Endothelial cell (in vitro differentiated cells): ENCODE measurements around the gene PON3. TPM values are rescaled to one million over a fixed set of nuclear protein-coding genes. Genes with fewer than 3 reads are reported as not detected.

Experiments used
- DNase-seq: peaks from one replicate; pipeline ENCODE4 v3.0.0; 2021; ENCODE audit warnings: low spot score
- H3K27ac Mint-ChIP-seq: one replicate; pipeline ENCODE4 v1.8.0; 2021; ENCODE audit warnings: mixed read lengths, inconsistent platforms; ENCODE audit not compliant: unreplicated experiment
- H3K27me3 Mint-ChIP-seq: one replicate; pipeline ENCODE4 v1.8.0; 2021; ENCODE audit warnings: mild to moderate bottlenecking, moderate library complexity, mixed read lengths, inconsistent platforms; ENCODE audit not compliant: unreplicated experiment
- H3K36me3 Mint-ChIP-seq: one replicate; pipeline ENCODE4 v1.8.0; 2021; ENCODE audit warnings: mild to moderate bottlenecking, low read depth, mixed read lengths, inconsistent platforms; ENCODE audit not compliant: unreplicated experiment
- H3K4me1 Mint-ChIP-seq: one replicate; pipeline ENCODE4 v1.8.0; 2021; ENCODE audit warnings: mild to moderate bottlenecking, mixed read lengths, inconsistent platforms; ENCODE audit not compliant: unreplicated experiment
- H3K4me3 Mint-ChIP-seq: one replicate; pipeline ENCODE4 v1.8.0; 2021; ENCODE audit warnings: mild to moderate bottlenecking, mixed read lengths, inconsistent platforms; ENCODE audit not compliant: unreplicated experiment
- H3K9me3 Mint-ChIP-seq: one replicate; pipeline ENCODE4 v1.8.0; 2021; ENCODE audit warnings: mixed read lengths, inconsistent platforms; ENCODE audit not compliant: unreplicated experiment
- total RNA-seq: library from RNA; stranded (reverse); fragmentation: NEBNext Ultra II Directional; extraction: Animal tissue kit (Norgen Biotek cat#: 25700); gene quantifications from one replicate; pipeline ENCODE4 v1.2.1, GENCODE V29; 2021; ENCODE audit not compliant: unreplicated experiment
- TF ChIP-seq, protein P1 (sequence below): fragments of 200-600 bp; sonication (generic); IDR thresholded peaks from one replicate; pipeline ENCODE4 v1.5.0; 2021; ENCODE audit warnings: antibody characterized with exemption; ENCODE audit not compliant: unreplicated experiment

Gene PON3
- total RNA-seq, 1 donor from 2014 or later = 50.9 TPM

DNA sequence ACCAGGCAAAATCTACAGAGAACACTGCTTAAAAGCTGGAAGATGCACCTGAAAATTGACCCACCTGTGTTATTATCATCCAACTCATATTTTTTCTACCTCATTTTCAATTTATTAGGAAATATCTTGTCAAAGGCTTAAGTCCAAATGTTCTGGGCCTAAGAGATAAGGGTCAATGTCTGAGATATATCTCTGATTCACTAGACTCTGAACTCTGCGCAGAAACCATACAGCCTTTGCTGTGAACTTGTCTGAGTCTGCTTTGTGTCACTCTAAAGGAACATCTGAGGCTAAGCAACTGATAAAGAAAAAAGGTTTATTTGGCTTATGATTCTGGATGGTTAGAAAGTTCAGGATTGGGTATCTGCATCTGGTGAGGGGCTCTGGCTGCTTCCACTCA, 75.5 kb downstream of the PON3 start:
- TF ChIP-seq, protein P1, sequence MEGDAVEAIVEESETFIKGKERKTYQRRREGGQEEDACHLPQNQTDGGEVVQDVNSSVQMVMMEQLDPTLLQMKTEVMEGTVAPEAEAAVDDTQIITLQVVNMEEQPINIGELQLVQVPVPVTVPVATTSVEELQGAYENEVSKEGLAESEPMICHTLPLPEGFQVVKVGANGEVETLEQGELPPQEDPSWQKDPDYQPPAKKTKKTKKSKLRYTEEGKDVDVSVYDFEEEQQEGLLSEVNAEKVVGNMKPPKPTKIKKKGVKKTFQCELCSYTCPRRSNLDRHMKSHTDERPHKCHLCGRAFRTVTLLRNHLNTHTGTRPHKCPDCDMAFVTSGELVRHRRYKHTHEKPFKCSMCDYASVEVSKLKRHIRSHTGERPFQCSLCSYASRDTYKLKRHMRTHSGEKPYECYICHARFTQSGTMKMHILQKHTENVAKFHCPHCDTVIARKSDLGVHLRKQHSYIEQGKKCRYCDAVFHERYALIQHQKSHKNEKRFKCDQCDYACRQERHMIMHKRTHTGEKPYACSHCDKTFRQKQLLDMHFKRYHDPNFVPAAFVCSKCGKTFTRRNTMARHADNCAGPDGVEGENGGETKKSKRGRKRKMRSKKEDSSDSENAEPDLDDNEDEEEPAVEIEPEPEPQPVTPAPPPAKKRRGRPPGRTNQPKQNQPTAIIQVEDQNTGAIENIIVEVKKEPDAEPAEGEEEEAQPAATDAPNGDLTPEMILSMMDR = no peak
- no peak for DNase-seq
- no peak overlapping the region for H3K27ac Mint-ChIP-seq
- no peak overlapping the region for H3K4me3 Mint-ChIP-seq
- peaks cover 2% of the 10 kb centered on the region for H3K27me3 Mint-ChIP-seq
- no peaks in the 10 kb centered on the region for H3K4me1 Mint-ChIP-seq
- no peaks in the 10 kb centered on the region for H3K9me3 Mint-ChIP-seq
- no peaks in the 10 kb centered on the region for H3K36me3 Mint-ChIP-seq

DNA sequence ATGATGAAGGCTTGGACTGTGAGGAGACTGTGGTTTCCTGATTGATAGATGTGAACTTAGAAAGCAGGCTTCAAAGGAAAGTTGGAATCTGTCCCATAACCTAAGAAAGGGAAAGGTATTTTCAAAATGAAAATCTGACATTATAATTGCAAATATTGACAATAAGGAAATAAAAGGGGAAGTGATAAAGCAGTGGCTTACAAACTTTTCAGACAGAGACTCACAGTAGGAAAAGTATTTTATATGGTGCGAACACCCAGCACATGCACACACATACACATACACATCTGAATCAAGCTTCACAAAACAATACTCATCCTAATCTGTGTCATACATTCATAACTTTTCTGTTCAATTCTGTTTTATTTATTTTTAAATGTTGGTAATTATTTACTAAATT, 76.6 kb downstream of the PON3 start:
- TF ChIP-seq, protein P1 = no peak
- no peak for DNase-seq
- H3K27me3 Mint-ChIP-seq = no peaks in the 10 kb centered on the region
- peaks cover 2% of the 10 kb centered on the region for H3K36me3 Mint-ChIP-seq
- H3K27ac Mint-ChIP-seq = no peak overlapping the region
- no peak overlapping the region for H3K4me3 Mint-ChIP-seq
- peaks cover 1% of the 10 kb centered on the region for H3K4me1 Mint-ChIP-seq
- H3K9me3 Mint-ChIP-seq = no peaks in the 10 kb centered on the region

DNA sequence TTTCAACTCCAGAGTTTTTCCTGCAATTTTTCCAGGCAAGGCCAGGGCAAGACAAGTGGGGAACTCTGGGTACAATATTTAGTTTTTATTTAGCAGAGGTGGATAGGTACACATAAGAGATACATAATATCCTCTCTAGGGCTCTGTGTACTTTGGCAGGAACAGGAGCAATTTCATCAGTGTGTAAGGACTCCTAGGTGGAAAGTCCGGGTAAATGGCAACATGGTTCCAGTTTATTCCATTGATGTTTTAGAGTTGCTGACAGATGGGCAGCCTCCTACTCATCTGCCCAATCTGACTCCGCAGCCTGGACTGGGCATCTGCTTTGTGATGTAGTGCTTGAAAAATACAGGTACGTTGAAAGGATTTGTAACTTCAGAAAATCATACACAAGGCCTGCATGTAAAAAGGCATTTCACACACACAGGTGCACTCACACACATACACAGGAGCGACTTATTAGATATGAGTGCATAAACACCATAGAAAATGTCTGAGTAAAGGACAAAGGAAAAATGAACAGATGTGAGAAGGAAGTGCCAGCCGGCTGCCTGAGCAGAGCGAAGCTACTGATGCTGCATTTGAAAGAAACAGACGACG, 77.6 kb downstream of the PON3 start:
- Mint-ChIP-seq H3K36me3 (peaks cover 4% of the 10 kb centered on the region), H3K4me3 (no peak overlapping the region), H3K27ac (no peak overlapping the region), H3K9me3 (no peaks in the 10 kb centered on the region), H3K27me3 (no peaks in the 10 kb centered on the region), H3K4me1 (peaks cover 9% of the 10 kb centered on the region)
- no peak for DNase-seq
- TF ChIP-seq, protein P1 = no peak

DNA sequence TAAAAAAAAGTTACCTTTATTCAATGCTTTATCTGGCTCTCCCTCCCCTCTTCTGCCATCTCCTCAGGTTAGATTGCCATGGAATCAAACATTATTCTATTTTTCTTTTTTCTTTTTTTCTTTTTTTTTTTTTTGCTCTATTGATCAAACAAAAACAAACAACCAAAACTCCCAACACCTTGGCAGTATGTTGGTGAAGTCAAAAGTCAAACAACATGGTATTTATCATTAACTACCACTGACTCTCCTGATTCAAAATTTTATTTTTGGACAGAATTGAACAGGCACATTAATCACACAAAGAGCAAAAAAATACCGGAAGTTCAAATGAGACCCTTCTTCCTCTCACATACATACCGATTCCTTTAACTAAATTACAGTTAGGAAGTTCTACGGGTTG, 78.2 kb downstream of the PON3 start:
- Mint-ChIP-seq H3K27me3 (no peaks in the 10 kb centered on the region), H3K27ac (no peak overlapping the region), H3K36me3 (peaks cover 4% of the 10 kb centered on the region), H3K4me3 (no peak overlapping the region), H3K4me1 (peaks cover 9% of the 10 kb centered on the region), H3K9me3 (no peaks in the 10 kb centered on the region)
- TF ChIP-seq, protein P1 = no peak
- DNase-seq = no peak

DNA sequence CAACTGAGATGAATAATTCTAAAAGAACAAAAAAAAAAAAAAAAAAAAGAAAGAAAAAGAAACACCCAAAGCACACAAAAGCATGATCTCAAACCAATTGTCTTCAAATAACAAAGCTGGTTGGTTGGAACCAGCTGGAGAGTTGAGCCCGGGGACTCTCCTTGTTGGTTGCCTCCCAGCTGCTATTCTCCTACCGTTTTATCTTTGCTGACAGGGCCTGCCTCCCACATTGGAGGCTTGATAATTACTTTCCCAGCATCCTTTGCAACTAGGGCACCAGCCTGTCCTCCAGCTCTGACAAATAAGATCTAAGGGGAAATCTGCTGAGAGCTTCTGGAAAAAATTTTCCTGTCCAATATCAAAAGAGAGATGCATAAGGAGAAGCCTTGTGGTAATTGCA, 78.6 kb downstream of the PON3 start:
- no peaks in the 10 kb centered on the region for H3K27me3 Mint-ChIP-seq
- no peak overlapping the region for H3K27ac Mint-ChIP-seq
- DNase-seq = no peak
- H3K4me3 Mint-ChIP-seq = no peak overlapping the region
- peaks cover 4% of the 10 kb centered on the region for H3K36me3 Mint-ChIP-seq
- TF ChIP-seq, protein P1 = no peak
- peaks cover 9% of the 10 kb centered on the region for H3K4me1 Mint-ChIP-seq
- no peaks in the 10 kb centered on the region for H3K9me3 Mint-ChIP-seq
